Stimulated activated naive CD4-positive, alpha-beta T cell treated with Interleukin-2 at 50 U/mL for 16 hours (primary cell): ENCODE data around the gene PLD3.

ENCODE experiments used
- DNase-seq: peaks from one replicate; lab custom pipeline; 2025; lab: John Stamatoyannopoulos, UW

Gene PLD3

DNA sequence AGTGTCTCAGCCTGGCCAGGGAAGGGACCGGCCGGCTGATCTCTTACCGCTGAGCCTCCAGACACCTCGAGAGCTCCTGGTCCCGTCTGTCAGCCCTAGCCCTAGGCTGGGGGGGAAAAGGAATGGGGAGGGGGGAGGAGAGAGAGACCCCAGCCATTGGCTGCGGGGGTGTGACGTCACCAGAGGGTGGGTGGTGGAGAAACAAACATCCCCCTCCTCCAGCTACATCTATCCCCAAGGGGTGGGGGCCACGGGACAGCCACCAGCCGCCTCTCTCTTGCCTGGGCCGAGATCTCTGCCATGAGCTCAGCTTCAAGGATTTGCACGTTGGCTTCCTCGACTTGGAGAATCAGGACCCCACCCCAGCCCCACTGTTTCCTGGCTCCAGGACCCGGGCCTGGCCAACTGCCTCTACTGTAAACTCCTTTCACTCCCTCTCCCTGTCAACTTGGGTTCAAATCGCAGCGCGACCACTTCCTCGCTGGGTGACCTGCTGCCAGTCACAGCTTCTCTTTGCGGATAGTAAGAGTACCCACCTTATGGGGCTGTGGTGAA, 64.9 kb downstream of the PLD3 start, which contains the start of gene PRX:
PRX (minus strand) TSS at position 88 of the 555 bp plus-strand sequence. CDS start 5,446 bp downstream, outside the sequence.
- no peak for DNase-seq

DNA sequence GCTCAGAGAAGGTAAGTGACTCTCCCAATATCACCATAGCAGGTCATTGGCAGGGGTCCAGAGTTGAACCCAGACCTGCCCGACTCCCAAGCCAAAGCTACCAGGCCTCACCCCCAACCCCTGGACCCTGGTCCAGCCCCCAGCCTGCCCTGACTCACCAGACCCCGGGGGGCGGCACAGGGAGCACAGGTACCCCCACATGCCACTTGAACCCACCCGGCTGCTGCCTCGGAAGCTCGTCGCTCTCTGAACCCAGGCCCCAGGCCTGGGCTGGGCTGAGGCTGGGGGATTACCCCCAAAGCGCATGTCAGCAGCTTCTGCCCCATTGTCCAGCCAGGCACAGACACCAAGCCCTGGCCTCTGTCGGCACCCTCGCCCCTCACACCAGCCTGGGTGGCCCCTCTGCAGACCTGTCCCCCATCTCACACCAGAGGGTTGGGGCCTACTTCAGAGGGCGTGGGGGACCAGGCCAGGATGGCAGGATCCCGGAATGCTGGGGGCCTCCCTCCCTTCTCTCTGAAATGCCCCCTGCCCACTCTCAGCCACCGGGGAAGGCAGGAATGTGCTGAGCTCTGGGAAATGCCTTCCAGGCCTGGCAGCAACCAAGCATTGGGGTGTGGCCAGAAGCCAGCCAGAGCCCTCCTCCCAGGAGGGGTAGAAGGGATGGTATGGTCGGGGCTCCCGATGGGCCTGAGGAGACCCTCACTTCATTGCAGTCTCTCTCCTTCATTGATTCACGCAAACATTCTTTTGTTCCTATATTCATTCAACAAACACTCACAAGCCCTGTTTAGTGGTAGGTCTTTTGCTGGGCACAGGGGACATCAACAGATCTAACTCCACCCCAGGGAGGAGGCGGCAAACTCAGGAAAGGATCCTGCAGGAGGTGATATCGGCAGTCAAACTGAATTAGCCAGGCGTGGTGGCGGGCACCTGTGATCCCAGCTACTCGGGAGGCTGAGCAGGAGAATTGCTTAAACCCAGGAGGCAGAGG, 66.3 kb downstream of the PLD3 start:
- DNase-seq = no peak

DNA sequence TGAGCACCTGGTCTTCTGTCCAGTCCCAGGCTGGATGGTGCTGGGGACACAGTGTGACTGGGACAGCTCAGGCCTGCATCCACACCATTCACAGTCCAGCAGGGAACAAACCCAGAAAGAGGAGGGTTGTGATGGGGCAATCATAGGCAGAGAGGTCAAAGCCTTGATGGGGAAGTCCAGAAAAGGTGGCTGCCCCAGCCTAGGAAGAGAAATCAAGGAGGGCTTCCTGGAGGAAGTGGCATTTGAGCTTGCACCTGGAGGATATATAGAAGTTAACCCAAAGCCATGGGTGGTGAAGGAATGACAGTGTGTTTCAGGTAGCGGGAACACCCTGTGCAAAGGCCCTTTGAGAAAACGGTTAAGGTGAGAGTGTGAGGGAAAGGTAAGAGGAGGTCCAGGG, 67.3 kb downstream of the PLD3 start:
- no peak for DNase-seq

DNA sequence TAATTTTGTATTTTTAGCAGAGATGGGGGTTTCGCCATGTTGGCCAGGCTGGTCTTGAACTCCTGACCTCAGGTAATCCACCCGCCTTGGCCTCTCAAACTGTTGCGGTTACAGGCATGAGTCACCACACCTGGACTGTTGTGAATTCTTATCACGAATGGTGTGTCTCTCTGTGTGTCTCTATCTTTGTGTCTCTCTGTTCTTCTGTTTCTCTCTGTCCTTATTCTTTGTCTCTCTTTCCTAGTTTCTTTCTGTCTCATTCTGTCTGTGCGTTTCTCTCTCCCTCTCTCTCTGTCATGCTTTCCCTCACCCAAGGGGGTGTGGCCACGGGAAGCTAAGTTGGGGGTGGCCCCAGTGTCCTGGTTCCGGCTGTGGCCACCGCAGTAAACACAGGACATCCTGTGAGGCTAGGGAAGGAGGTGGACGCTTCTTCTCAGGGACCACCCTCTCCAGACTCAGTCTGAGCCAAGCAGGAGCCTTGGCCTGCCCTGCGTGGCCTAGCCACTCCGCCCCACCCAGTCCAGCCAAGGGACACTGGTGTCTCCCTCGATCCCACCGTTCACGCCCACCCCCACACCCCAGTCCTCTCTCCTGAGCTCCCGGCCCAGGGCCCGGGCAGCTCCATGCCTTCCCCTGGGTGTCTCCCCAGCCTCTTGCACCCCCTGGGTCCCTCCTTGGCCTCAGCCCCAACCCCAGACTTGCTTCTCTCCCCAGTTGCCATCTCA, 68.6 kb downstream of the PLD3 start:
- DNase-seq = no peak

DNA sequence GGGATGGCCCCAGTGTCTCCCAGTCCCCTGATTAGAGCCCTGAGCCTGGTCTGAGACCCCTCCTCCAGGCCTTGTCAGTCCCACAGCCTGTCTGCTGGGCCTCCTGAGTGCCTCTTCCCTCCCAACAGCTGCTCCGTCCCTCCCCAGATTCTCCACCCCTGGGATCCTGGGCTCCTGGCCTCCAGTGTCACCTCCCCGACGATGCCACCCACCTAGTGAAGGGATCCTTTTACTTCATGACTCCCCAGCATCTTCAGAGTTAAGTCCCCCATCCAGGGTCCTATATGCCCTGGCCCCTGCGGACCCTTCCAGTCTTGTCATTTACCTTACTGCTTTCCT, 69.1 kb downstream of the PLD3 start:
- no peak for DNase-seq

DNA sequence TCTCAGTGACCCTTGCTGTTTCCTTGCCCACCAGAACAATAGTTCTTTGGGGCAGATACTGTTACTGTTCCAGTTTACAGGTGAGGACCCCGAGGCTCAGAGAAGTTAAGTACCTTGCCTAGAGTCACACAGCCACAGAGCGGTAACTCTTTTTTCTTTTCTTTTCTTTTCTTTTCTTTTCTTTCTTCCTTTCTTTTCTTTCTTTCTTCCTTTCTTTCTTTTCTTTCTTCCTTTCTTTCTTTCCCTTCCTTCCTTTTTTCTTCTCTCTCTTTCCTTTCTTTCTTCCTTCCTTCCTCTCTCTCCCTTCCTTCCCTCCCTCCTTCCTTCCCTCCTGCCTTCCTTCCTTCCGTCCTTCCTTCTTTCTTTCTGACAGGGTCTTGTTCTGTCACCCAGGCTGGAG, 69.5 kb downstream of the PLD3 start:
- no peak for DNase-seq

DNA sequence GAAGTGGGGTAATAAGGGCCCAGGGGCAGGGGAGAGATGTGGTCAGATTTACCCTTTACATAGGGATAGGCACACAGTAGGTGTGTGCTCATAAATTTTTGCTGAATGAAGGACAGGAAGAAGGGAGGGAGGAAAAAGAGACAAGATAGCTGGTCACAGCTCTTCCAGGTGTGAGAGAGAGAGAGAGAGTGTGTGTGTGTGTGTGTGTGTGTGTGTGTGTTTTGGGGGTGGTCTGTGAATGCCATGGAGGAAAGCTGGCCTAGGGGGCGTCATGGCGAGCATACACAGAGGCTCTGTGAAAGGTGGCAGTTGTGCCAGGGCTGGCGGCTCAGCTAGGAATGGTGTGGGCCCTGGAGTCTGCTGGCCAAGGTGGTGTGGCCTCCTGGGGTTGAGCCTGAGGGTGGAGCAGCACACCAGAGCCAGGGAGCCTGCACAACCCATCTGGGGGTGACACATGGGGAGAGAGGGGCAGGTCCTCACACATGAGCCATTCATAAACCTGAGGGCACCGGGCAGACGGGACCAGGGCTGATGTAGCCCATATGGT, 70.6 kb downstream of the PLD3 start:
- DNase-seq = no peak

DNA sequence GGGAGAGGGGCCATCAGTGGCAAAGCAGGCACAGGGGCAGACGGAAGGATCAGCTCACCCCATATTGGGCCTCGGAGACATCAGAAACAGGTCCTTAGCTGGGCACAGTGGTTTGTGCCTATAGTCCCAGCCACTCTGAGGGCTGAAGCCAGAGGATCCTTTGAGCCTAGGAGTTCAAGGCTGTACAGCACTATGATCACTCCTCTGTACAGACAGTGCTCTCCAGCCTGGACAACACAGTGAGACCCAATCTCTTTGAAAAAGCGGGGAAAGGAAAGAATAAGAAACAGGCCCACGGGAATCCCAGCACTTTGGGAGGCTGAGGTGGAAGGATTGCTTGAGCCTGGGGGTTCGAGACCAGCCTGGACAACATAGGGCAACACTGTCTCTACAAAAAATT, 71.3 kb downstream of the PLD3 start:
- DNase-seq = no peak

DNA sequence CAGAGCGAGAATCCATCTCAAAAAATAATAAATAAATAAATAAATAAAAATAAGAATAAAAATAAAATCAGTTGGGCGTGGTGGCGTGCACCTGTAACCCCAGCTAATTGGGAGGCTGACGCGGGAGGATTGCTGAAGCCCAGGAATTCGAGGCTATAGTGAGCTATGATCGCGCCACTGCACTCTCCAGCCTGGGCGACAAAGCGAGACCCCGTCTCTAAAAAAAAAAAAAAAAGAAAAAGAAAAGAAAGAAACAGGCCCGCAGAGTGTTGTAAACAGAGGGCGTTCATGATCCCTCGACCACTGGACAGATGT, 71.9 kb downstream of the PLD3 start:
- DNase-seq = no peak

DNA sequence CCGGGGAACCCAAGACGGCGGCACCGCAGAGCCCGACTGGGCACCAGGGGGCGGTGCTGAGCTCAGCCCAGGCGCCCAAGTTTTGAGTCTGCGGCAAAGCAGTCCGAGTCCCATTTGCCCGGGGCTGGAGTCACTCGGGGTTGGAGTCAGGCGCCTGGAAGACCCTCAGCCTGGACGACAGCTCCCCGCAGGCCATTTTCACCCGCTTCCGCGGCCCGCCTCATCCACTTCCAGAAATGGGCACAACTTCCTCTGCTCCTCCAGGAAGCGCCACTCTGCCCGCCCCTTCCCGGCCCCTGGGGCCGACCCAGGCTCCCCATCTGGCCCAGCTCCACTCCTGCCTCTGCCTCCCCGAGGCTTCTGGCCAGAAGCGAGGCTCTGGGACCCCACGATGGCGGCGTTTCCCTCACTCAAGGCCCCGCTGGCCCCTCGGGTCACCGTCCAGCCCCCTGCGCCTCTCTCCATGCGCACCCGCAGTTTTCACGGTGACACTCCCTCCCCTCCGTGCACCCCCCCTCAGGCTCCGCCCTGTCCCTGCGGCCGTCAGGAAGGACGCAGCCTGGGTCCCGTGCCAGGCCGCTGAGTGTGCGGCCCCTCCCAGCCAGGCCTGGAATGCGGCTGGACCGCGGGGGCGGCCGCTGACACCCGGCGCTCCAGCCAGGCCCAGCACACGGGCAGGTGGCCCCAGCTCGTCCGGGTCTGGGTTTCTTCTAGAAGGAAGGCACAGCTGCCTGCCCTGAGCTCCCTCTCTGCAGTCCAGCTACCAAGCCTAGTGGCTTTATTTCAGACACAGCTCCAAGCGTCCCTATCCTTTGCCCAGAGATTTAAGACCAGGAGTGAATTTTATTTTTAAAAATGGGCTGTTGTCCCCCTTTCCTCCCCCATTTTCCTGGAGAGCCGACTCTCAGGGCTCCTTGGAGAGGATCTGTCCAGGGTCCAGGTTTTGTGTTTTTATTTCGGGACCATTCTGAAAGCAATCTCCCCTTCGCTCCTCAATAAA, 72.6 kb downstream of the PLD3 start:
- peak; percentile 72 for DNase-seq

DNA sequence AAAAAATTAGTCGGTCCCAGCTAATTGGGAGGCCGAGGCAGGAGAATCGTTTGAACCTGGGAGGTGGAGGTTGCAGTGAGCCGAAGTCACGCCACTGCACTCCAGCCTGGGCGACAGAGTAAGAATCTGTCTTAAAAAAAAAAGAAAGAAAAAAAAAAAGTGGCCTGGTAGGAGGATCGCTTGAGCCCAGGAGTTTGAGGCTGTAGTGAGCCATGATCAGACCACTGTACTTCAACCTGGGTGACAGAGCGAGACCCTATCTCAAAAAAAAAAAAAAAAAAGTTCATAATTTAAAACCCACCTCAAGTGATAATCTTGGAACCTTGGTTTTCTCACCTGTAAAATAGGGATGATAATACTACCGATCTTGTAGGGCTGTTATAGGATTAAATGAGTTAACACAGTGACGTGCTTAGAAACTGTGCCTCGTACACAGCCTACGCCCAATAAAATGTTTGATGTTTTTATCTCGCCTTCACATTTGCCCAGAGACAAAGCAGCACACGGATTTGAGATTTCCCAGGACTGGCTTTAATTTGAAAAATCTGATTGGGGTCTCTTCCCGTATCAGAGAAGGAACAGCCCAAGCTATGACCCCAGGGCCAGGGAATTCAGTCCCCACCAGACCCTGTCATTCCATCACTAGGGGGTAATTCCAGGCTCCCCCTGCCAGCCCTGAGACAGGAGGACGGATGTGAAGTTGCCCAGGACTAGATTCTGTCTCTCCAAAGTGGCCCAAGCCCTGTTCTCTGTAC, 73.7 kb downstream of the PLD3 start:
- no peak for DNase-seq

DNA sequence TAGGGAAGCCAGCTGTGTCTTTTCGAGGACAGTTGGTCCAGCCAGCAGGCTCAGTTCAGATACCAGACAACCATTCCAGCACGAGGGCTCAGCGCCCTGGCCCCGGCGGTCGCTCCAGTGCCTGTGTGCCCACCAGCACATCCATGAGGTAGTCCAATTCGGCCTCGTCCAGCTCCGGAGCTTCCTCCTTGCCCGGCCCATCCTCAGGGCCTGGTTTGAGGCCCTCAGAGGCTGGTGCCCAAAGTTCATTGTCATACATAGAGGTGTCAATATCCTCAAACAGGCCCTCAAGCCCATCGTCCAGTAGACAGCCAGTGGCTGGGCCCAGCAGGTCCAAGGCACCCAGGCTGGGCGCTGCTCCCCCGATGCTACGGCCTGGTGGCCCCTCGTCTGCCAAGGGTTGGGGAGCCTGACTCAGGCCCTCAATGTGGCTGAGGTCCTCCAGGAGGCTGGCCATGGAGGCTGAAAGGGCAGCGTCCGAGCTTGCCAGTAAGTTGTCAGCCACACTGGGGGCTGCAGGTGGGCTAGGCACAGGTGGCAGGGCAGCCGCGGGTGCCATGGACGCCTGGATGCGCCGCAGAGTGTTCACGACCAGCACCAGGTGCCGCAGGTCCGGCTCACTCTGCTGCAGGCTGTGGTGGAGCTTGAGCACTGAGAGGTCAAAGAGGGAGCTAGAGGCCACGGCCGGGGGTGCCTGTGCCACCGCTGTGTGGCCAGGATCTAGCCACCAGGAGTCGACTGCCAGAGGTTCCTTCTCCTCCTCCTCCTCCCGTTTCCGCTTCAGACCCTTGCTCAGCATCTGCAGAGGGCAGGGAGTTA, 74.5 kb downstream of the PLD3 start:
- no peak for DNase-seq

DNA sequence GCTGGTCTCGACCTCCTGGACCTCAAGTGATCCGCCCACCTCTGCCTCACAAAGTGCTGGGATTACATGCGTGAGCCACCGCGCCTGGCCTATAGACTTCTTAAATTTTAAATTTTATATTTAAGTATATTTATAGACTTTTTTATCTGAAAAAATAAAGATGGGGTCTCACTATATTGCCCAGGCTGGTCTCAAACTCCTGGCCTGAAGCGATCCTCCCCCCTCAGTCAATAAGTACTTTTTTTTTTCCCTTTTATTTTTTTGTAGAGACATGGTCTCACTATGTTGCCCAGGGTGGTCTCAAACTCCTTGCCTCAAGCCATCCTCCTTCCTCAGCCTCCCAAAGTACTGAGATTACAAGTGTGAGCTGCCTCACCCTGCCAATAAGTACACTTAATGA, 75.4 kb downstream of the PLD3 start:
- no peak for DNase-seq

DNA sequence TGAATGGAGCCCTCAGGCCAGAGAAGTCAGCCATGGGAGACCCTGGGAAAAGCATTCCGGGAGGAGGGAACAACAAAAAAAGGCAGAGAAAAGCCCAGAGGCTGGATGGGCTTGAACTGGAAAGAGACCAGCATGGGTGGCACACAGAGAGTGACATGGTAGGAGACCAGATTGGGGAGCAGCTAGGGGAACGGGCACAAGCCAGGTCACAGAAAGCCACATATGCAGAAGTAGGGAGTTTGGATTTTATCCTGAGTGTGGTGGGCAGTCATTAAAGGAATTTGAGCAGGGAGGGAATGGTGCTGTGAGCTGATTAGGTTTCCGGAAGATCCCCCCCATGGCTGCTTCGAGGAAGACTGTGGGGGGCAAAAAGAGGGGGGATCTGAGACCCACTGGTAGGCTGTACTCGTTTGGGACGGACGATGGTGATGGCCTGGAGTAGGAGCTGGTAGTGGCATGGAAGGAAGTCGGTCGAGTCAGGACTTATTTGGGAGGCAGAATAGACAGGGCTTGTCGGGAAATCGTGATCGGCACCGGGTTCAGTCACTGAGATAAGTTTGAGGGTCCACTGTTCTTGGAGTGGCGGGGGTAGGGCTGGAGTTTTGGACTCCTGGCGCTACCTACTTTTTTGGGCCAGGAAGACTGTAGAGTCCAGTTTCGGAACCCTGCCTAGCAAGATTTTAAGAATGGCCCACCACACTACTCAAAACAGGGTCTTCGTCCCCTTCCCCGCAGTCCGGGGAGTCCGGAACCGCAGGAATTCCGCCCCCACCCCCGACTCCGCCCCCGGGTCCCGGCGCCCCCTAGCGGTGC, 76.3 kb downstream of the PLD3 start:
- DNase-seq = no peak

DNA sequence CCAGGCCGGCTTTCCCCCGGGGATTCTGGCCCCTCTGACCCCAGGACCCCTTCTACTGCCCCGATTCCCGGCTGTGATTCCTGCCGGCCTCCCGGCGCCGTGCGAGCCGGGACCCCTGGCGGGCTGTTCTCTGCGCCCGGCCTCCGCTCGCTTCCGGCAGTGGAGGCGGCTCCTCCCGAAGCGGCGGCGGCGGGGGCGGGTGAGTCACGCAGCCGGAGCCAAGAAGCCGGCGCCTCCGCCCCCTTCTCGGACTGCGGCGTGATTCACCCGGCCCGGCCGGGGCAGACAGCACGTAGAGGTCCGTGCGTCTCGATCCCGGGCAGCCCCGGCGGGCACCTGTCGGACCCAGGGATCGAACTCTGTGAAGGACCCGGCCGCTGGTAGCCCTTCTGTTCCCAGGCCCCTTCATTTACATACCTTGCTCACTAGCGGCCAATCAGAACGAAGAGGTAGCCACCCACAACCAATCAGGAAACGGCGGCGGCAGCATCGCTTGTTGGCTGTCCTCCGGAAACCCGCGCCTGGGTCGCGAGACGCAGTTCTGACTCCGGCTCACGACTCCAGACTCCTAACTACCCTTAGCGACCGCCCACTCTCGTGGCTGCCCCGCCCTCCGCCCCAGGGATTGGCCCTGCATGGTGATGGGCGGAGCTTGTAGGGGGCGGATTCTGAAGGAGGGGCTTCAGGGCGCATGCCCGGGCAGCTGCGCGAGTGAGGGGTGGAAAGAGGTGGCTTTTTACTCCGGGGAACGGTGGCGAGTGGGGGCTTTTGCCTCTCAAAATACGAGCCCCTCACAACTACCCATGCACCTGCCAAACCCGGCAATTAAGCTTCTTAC, 77.2 kb downstream of the PLD3 start, which contains the start of gene SERTAD1:
SERTAD1 (minus strand) TSS at position 543 of the 838 bp plus-strand sequence. CDS start 2,446 bp downstream, outside the sequence.
- peak; percentile 100 for DNase-seq
